D721Med (cell line): ENCODE data around the gene GADL1.

ENCODE experiments used
- DNase-seq: peaks from one replicate; pipeline ENCODE4 v3.0.0; 2011; ENCODE audit warnings: low spot score; ENCODE audit not compliant: insufficient read length
- FAIRE-seq: peaks from 2 replicates; lab custom pipeline; 2011; peaks lifted over from hg19 to GRCh38; lab: Jason Lieb, UNC
- CTCF ChIP-seq: IDR thresholded peaks from 2 replicates; pipeline ENCODE4 v1.5.1; 2012; ENCODE audit warnings: mild to moderate bottlenecking, control low read depth; ENCODE audit not compliant: insufficient read depth; ENCODE audit errors: missing control alignments

The GADL1 gene

DNA sequence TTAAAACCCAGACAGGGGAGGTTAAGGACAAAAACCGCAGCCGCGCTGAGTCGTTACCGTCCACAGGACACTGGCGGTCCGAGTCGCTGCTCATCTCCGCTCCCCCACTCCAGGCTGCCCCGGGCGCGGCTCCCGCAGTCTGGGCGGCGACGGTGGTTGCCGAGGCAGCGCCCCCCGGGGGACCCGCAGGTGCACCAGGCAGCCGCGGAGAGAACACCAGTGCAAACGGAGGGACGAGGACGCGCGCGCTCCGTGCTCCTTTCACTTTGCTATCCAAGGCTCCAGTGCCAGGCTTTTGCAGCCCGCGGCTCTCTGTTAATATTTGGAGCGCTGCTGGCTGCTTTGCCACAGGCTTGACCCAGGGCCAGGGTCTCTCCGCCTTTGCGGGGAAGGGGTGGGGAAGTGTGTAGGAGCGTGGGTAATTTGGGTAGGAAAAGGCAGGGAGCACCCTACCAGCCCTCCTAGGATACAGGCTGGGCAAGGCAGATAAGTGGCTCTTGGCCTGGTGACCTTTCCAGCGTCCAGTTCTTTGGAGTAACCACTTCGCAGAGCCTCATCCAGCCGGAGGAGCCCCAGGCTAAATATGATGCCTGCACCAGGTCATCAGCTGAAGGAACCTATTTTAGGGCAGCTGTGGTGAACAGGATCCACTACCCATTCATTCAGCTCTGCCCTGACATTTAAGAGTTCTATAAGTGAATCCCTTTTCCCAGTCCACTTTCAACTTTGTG lies at the start of gene GADL1:
GADL1 (minus strand) TSS at position 141 of the 731 bp plus-strand sequence; CDS start at position 94, 47 bp downstream.
- TF ChIP-seq CTCF, result no peak
- FAIRE-seq (no peak), DNase-seq (no peak)

DNA sequence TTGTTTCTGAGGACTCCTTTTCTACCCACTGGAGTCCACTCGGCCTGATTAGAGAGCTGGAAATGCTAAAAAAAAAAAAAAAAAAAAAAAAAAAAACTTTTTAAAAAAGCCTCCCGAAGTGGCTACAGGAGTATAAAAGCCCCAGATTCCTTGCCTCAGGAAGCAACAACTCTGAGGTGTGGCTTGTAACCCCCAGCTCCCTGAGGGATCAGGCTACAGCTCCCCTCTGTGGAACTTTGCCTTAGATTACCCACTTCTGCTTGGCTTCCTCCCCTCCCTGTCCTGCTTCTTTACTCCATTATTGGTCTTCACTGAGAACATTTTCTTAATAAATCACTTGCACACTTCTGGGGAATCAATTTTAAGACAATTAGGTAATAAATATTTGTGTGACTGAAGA lies 49.7 kb upstream of the GADL1 start:
- DNase-seq (no peak), FAIRE-seq (no peak)
- no peak for TF ChIP-seq CTCF

GRCh38 chr3:30943206-30943605 lies 48.7 kb upstream of the GADL1 start:
- no peak for TF ChIP-seq CTCF
- FAIRE-seq (no peak), DNase-seq (no peak)

DNA sequence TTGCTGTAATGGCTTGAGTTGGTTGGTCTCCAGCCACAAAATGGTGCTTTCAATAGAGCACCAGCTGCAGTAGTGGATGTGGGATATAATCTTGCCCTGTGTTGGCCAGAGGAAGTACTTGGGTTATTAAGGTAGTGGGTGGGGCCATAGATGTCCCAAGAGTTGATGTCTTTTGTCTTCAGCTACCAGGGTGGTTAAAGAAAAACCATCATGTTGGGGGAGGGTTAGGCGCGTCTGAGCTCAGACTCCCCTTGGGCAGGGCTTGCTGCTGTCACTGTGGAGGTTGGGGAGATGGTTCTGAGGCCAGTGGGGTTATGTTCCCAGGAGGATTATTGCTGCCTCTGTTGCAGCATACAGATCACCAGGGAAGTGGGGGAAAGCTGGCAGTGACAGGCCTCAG lies 46.9 kb upstream of the GADL1 start:
- FAIRE-seq, result no peak
- no peak for TF ChIP-seq CTCF
- no peak for DNase-seq

DNA sequence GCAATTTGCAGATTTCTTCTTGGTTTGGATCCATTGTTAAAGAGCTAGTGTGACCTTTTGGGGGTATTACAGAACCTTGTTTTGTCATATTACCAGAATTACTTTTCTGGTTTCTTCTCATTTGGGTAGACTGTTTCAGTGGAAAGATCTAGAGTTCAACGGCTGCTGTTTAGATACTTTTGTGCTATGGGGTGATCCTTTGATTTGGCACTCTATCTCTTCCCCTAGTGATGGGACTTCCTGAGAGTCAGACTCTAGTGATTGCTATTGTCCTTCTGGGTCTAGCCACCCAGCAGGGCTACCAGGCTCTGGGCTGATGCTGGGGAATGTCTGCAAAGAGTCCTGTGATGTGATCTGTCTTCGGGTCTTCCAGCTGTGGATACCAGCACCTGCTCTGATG lies 46.3 kb upstream of the GADL1 start:
- DNase-seq (no peak), FAIRE-seq (no peak)
- no peak for TF ChIP-seq CTCF

DNA sequence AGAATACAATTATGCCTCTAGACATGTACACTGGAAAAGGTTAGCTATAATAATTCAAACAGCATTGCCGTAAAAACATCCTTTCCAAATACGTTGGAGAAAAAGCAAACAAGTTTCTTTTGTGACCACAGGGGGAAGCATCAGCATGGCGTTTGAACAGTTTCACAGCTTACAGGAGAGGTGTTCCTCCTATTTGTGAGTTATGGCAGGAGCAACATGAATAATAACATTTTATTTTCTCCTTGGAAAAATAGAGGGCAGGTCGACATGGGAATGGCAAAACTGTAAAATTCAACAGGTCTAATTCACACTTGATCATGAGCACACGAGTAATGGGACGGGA lies 39.7 kb upstream of the GADL1 start:
- TF ChIP-seq CTCF, result peak; percentile 38
- FAIRE-seq (no peak), DNase-seq (no peak)

DNA sequence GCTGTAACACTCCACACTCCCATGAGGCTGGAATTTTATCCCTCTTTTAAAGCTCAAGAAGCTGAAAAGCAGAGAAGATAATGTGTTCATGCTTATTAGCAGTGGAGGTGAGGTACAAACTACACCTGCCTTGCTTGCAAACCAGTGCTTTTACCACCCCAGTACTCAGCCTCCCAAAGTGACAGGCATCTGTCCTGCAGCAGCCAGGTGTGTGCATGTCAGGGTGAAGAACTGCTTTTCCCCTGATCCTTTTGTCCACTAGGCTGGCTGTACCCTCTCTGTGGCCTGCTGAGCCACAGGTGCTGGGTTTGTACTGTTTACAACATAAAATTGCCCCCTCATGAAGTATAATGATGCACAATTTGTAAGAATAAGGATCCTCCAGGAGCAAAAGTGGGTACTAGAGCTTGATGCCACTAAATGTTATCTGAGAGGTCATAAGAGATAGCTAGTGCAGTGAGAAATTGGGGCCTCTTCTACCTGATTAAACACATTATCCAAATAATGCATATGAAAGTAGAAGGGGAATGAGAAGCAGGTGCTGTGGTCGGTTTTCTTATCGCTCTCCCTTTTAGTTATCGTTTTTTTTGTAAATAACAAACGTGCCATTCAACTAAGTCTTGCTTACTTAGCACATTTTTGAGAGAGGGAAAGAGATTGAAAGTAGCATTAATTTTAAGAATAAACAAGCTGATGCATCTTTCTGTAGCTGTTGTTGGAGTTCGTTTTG lies 39.2 kb upstream of the GADL1 start:
- DNase-seq (no peak), FAIRE-seq (no peak)
- TF ChIP-seq CTCF, result no peak
